Measurements from ENCODE around the gene LYPD4.
"Not testable (repeated sequence)": the region's sequence is repeated elsewhere in the genome, so short reads cannot be mapped to it uniquely, and the experiment has no call there.

LYPD4 gene

DNA sequence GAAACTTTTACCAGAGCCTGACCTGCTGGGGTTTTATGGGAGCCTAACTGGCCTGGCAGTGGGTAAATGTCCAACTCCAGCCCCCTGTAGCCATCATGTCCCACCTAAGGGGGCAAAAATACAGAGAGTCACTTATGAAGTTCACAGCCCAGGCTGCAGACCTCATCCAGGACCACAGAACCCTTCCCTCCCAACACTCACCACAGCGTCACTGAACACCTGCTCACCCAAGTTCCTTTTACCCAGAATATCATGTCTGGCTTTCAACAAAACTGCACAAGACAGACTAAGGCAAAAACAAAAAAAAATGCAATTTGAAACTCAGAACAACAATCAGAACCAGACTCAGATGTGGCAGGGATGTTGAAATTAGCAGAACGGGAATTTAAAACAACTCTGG lies 41.7 kb downstream of the LYPD4 start:
- Histone ChIP-seq H3K9ac (ENCODE audit: low read depth in 1 of 2, low read length in 2 of 2) (no peak overlapping the region), H3K27ac (ENCODE audit: low read depth in 2 of 2, low read length in 2 of 2) (no peak overlapping the region), H3K4me1 (ENCODE audit: control insufficient read depth in 2 of 2, insufficient read depth in 2 of 2, low read length in 2 of 2) (peaks cover 6 to 19% of the 10 kb centered on the region in 2 donors), H3K36me3 (ENCODE audit: control insufficient read depth in 2 of 2, insufficient read depth in 2 of 2, low read length in 2 of 2) (no peaks in the 10 kb centered on the region), H3K4me3 (ENCODE audit: low read length in 2 of 2) (no peak overlapping the region), H3K27me3 (ENCODE audit: control insufficient read depth in 2 of 2, insufficient read depth in 2 of 2, low read length in 2 of 2) (no peaks in the 10 kb centered on the region), H3K9me3 (ENCODE audit: control insufficient read depth in 2 of 2, low read length in 2 of 2) (no peaks in the 10 kb centered on the region)

DNA sequence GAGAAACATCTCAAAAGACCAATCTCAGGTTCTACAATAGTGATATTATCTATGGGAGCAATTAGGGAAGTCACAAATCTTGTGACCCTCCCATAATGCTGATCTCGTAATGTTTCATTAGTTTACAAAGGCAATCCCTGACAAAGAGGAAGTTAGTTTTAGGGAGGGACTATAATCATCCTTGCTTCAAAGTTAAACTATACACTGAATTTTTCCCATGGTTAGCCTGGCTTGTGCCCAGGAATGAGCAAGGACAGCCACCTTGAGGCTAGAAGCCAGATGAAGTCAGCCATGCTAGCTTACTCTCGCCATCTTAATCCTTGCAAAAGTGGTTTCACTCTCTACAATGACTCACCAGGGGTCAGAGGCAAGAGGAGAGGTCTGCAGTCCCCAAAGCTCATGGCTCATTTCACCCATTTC lies 42.7 kb downstream of the LYPD4 start:
- no peaks in the 10 kb centered on the region for H3K27me3 ChIP-seq (ENCODE audit: control insufficient read depth in 2 of 2, insufficient read depth in 2 of 2, low read length in 2 of 2)
- peak overlapping the region in 1 of 2 donors; percentile 41 for H3K27ac ChIP-seq (ENCODE audit: low read depth in 2 of 2, low read length in 2 of 2)
- peaks cover 6 to 19% of the 10 kb centered on the region in 2 donors for H3K4me1 ChIP-seq (ENCODE audit: control insufficient read depth in 2 of 2, insufficient read depth in 2 of 2, low read length in 2 of 2)

GRCh38 chr19:41801031-41801430 lies 43.5 kb downstream of the LYPD4 start:
- H3K4me1 ChIP-seq (ENCODE audit: control insufficient read depth in 2 of 2, insufficient read depth in 2 of 2, low read length in 2 of 2): peaks cover 6 to 19% of the 10 kb centered on the region in 2 donors
- H3K27me3 ChIP-seq (ENCODE audit: control insufficient read depth in 2 of 2, insufficient read depth in 2 of 2, low read length in 2 of 2): no peaks in the 10 kb centered on the region
- no peaks in the 10 kb centered on the region for H3K36me3 ChIP-seq (ENCODE audit: control insufficient read depth in 2 of 2, insufficient read depth in 2 of 2, low read length in 2 of 2)
- peak overlapping the region in 1 of 2 donors; percentile 32 for H3K27ac ChIP-seq (ENCODE audit: low read depth in 2 of 2, low read length in 2 of 2)
- no peak overlapping the region for H3K9ac ChIP-seq (ENCODE audit: low read depth in 1 of 2, low read length in 2 of 2)
- no peaks in the 10 kb centered on the region for H3K9me3 ChIP-seq (ENCODE audit: control insufficient read depth in 2 of 2, low read length in 2 of 2)
- H3K4me3 ChIP-seq (ENCODE audit: low read length in 2 of 2): no peak overlapping the region

More for the DNA sequence above, 42.7 kb downstream of the LYPD4 start:
- Histone ChIP-seq H3K36me3 (ENCODE audit: control insufficient read depth in 2 of 2, insufficient read depth in 2 of 2, low read length in 2 of 2) (no peaks in the 10 kb centered on the region), H3K4me3 (ENCODE audit: low read length in 2 of 2) (no peak overlapping the region), H3K9me3 (ENCODE audit: control insufficient read depth in 2 of 2, low read length in 2 of 2) (no peaks in the 10 kb centered on the region), H3K9ac (ENCODE audit: low read depth in 1 of 2, low read length in 2 of 2) (no peak overlapping the region)

DNA sequence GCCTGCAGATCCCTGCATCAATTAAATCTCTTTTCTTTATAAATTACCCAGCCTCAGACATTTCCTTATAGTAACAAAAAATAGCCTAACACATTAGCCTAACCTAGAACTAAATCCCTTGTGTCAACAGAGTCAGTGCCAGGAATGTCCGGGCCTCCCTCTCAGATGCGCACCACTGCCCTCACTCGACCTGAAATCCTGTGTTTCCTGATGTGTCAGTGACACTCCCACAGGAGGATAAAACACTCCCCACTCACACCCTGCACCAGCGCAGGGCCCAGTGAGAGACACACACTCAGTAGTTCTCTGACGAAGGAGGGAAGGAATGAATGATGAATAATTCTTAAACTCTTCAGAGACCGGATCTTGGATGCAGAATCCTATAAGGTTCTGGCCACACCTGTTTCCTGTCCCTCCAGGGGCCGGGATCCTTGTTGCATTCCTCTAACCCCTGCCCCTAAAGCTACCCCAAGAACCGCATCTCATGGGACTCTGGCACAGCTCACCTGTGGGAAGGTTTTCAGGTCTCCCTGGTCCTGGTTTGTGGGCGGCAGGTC lies 45.0 kb downstream of the LYPD4 start:
- no peak overlapping the region for H3K27ac ChIP-seq (ENCODE audit: low read depth in 2 of 2, low read length in 2 of 2)
- no peaks in the 10 kb centered on the region for H3K36me3 ChIP-seq (ENCODE audit: control insufficient read depth in 2 of 2, insufficient read depth in 2 of 2, low read length in 2 of 2)
- no peaks in the 10 kb centered on the region for H3K27me3 ChIP-seq (ENCODE audit: control insufficient read depth in 2 of 2, insufficient read depth in 2 of 2, low read length in 2 of 2)
- peak overlapping the region in 1 of 2 donors; percentile 29 for H3K9ac ChIP-seq (ENCODE audit: low read depth in 1 of 2, low read length in 2 of 2)
- H3K9me3 ChIP-seq (ENCODE audit: control insufficient read depth in 2 of 2, low read length in 2 of 2): no peaks in the 10 kb centered on the region
- peaks cover 6 to 19% of the 10 kb centered on the region in 2 donors for H3K4me1 ChIP-seq (ENCODE audit: control insufficient read depth in 2 of 2, insufficient read depth in 2 of 2, low read length in 2 of 2)
- H3K4me3 ChIP-seq (ENCODE audit: low read length in 2 of 2): no peak overlapping the region

- peaks cover 6 to 9% of the 10 kb centered on the region in 2 donors for H3K4me1 ChIP-seq (ENCODE audit: control insufficient read depth in 2 of 2, insufficient read depth in 2 of 2, low read length in 2 of 2)
- no peaks in the 10 kb centered on the region for H3K36me3 ChIP-seq (ENCODE audit: control insufficient read depth in 2 of 2, insufficient read depth in 2 of 2, low read length in 2 of 2)
- H3K4me3 ChIP-seq (ENCODE audit: low read length in 2 of 2): no peak overlapping the region
- no peak overlapping the region for H3K9ac ChIP-seq (ENCODE audit: low read depth in 1 of 2, low read length in 2 of 2)
- H3K27me3 ChIP-seq (ENCODE audit: control insufficient read depth in 2 of 2, insufficient read depth in 2 of 2, low read length in 2 of 2): peaks cover 3 to 6% of the 10 kb centered on the region in 2 donors
- no peak overlapping the region for H3K27ac ChIP-seq (ENCODE audit: low read depth in 2 of 2, low read length in 2 of 2)
- no peaks in the 10 kb centered on the region for H3K9me3 ChIP-seq (ENCODE audit: control insufficient read depth in 2 of 2, low read length in 2 of 2)
These were observed 47.6 kb downstream of the LYPD4 start for GRCh38 chr19:41796901-41797300.

GRCh38 chr19:41796362-41796761 lies 48.1 kb downstream of the LYPD4 start, which contains the start of gene CEACAM3:
CEACAM3 (plus strand) TSS chr19:41796587; CDS start chr19:41796678, 91 bp downstream.
- H3K27ac ChIP-seq (ENCODE audit: low read depth in 2 of 2, low read length in 2 of 2): no peak within 1 kb of the TSS
- H3K9ac ChIP-seq (ENCODE audit: low read depth in 1 of 2, low read length in 2 of 2): no peak within 1 kb of the TSS
- no peak within 1 kb of the TSS for H3K4me3 ChIP-seq (ENCODE audit: low read length in 2 of 2)
- peaks cover 3 to 4% of the 10 kb centered on the region in 2 donors for H3K4me1 ChIP-seq (ENCODE audit: control insufficient read depth in 2 of 2, insufficient read depth in 2 of 2, low read length in 2 of 2)
- H3K36me3 ChIP-seq (ENCODE audit: control insufficient read depth in 2 of 2, insufficient read depth in 2 of 2, low read length in 2 of 2): no peaks in the 10 kb centered on the region
- peaks cover 3 to 6% of the 10 kb centered on the region in 2 donors for H3K27me3 ChIP-seq (ENCODE audit: control insufficient read depth in 2 of 2, insufficient read depth in 2 of 2, low read length in 2 of 2)
- no peaks in the 10 kb centered on the region for H3K9me3 ChIP-seq (ENCODE audit: control insufficient read depth in 2 of 2, low read length in 2 of 2)

- Histone ChIP-seq H3K4me1 (ENCODE audit: control insufficient read depth in 2 of 2, insufficient read depth in 2 of 2, low read length in 2 of 2) (peaks cover 3 to 4% of the 10 kb centered on the region in 2 donors), H3K27me3 (ENCODE audit: control insufficient read depth in 2 of 2, insufficient read depth in 2 of 2, low read length in 2 of 2) (peaks cover 3 to 6% of the 10 kb centered on the region in 2 donors), H3K9me3 (ENCODE audit: control insufficient read depth in 2 of 2, low read length in 2 of 2) (no peaks in the 10 kb centered on the region), H3K36me3 (ENCODE audit: control insufficient read depth in 2 of 2, insufficient read depth in 2 of 2, low read length in 2 of 2) (no peaks in the 10 kb centered on the region), H3K27ac (ENCODE audit: low read depth in 2 of 2, low read length in 2 of 2) (no peak overlapping the region), H3K4me3 (ENCODE audit: low read length in 2 of 2) (no peak overlapping the region), H3K9ac (ENCODE audit: low read depth in 1 of 2, low read length in 2 of 2) (no peak overlapping the region)
These were observed 49.4 kb downstream of the LYPD4 start for GRCh38 chr19:41795031-41795461.

DNA sequence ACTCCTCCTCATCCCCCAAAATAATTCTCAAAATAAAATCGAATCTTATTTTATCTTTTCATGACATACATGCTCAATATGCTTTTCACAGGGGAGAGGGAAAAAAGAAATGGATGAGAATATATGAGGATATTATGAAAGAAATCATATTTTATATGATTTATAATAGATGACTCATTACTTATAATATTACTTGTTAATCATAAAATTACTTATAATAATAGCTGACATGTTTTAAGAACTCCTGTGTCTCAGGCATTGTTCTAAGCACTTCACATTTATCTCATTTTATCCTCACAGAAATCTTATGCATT lies 51.1 kb downstream of the LYPD4 start:
- H3K27me3 ChIP-seq (ENCODE audit: control insufficient read depth in 2 of 2, insufficient read depth in 2 of 2, low read length in 2 of 2): peaks cover 3 to 6% of the 10 kb centered on the region in 2 donors
- H3K27ac ChIP-seq (ENCODE audit: low read depth in 2 of 2, low read length in 2 of 2): no peak overlapping the region
- H3K9ac ChIP-seq (ENCODE audit: low read depth in 1 of 2, low read length in 2 of 2): no peak overlapping the region
- no peaks in the 10 kb centered on the region for H3K9me3 ChIP-seq (ENCODE audit: control insufficient read depth in 2 of 2, low read length in 2 of 2)
- no peaks in the 10 kb centered on the region for H3K36me3 ChIP-seq (ENCODE audit: control insufficient read depth in 2 of 2, insufficient read depth in 2 of 2, low read length in 2 of 2)
- H3K4me3 ChIP-seq (ENCODE audit: low read length in 2 of 2): no peak overlapping the region
- no peaks in the 10 kb centered on the region for H3K4me1 ChIP-seq (ENCODE audit: control insufficient read depth in 2 of 2, insufficient read depth in 2 of 2, low read length in 2 of 2)

DNA sequence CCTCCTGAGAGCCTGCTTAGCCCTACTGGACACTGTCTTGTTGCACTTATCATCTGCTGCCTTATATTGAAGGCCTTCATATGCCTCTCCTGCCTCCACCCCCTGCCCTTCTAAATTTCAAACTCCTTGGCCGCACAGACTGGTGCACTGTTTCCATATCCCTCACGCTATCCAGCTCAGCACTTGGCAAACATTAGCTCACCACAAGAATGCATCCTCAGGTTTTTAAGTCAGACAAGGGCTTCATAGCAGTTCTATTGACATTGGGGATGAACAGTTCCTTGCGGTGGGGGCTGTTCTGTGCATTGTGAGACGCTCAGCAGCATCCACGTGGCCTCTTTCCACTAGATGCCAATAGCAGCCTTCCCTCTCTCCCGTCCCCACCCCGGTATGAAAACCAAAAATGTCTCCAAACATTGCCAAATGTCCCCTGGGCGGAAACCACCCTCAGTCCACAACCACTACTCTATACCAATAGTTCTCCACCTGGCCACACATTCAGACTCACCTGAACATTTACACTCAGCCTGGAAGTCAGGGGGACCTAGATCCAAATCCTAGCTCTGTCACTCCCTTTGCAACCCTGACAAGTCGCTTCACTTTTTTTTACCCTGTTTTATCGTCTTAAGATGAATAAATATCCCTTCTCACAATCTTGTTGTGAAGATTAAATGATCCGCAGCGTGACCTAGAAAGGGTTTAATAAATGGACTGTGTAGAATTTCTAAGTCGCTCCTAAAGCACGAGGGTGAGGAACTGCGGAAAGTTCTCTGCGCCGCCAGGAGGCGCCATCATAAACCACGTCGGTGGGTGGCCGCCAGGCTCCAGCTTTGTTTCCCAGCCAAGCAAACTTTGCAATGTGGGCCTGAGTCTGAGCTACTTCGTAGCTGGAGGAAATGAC lies 51.7 kb downstream of the LYPD4 start:
- H3K9me3 ChIP-seq (ENCODE audit: control insufficient read depth in 2 of 2, low read length in 2 of 2): no peaks in the 10 kb centered on the region
- H3K9ac ChIP-seq (ENCODE audit: low read depth in 1 of 2, low read length in 2 of 2): no peak overlapping the region
- no peaks in the 10 kb centered on the region for H3K36me3 ChIP-seq (ENCODE audit: control insufficient read depth in 2 of 2, insufficient read depth in 2 of 2, low read length in 2 of 2)
- peaks cover 3 to 6% of the 10 kb centered on the region in 2 donors for H3K27me3 ChIP-seq (ENCODE audit: control insufficient read depth in 2 of 2, insufficient read depth in 2 of 2, low read length in 2 of 2)
- no peak overlapping the region for H3K27ac ChIP-seq (ENCODE audit: low read depth in 2 of 2, low read length in 2 of 2)
- no peak overlapping the region for H3K4me3 ChIP-seq (ENCODE audit: low read length in 2 of 2)
- H3K4me1 ChIP-seq (ENCODE audit: control insufficient read depth in 2 of 2, insufficient read depth in 2 of 2, low read length in 2 of 2): no peaks in the 10 kb centered on the region

DNA sequence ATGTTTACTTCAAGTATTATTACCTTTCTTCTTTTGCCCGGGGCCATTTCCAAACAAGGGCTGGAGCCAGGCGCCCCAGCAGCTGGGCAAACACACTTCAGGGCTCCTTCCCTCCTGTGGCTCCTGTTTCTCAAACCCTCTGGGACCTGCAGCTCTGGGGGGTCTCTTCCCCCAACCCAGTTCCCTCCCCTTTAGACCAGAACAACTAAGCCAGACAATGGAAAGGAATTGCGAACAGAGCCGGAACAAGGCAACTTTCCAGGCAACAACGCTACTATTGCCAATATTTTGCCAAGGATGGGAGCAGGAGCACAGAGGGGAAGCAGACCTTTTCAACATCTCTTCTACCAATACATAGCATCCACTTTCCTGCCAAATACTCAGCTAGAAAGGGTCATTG lies 55.4 kb downstream of the LYPD4 start:
- not testable (repeated sequence) for H3K9me3 ChIP-seq (ENCODE audit: control insufficient read depth in 2 of 2, low read length in 2 of 2); H3K36me3 ChIP-seq (ENCODE audit: control insufficient read depth in 2 of 2, insufficient read depth in 2 of 2, low read length in 2 of 2); H3K9ac ChIP-seq (ENCODE audit: low read depth in 1 of 2, low read length in 2 of 2); H3K27ac ChIP-seq (ENCODE audit: low read depth in 2 of 2, low read length in 2 of 2); H3K4me3 ChIP-seq (ENCODE audit: low read length in 2 of 2); H3K27me3 ChIP-seq (ENCODE audit: control insufficient read depth in 2 of 2, insufficient read depth in 2 of 2, low read length in 2 of 2)
- H3K4me1 ChIP-seq (ENCODE audit: control insufficient read depth in 2 of 2, insufficient read depth in 2 of 2, low read length in 2 of 2): peaks cover 13 to 15% of the 10 kb centered on the region in 2 donors
